Activated CD4-positive, CD25-positive, alpha-beta regulatory T cell (primary cell): ENCODE data around the gene KRT8.
A peak's percentile ranks its signal among the peaks of the same experiment; 100 is the strongest.
"Not testable (repeated sequence)": the region's sequence is repeated elsewhere in the genome, so short reads cannot be mapped to it uniquely, and the experiment has no call there.

ENCODE experiments used
- DNase-seq, 4 experiments: peaks; one replicate each; lab custom pipeline; 2025; lab: John Stamatoyannopoulos, UW

Gene KRT8

GRCh38 chr12:52874573-52875435 is 30.1 kb downstream of the KRT8 start:
- no peak for DNase-seq

- peak in 3 of 4 experiments; percentile 12 to 15 (median 12) for DNase-seq
Measured at GRCh38 chr12:52873832-52874572, 30.9 kb downstream of the KRT8 start.

- no peak for DNase-seq
Measured at GRCh38 chr12:52873513-52873831, 31.4 kb downstream of the KRT8 start.

GRCh38 chr12:52872644-52873389 is 32.1 kb downstream of the KRT8 start:
- DNase-seq, result no peak

- no peak for DNase-seq
Measured at GRCh38 chr12:52871291-52872039, 33.4 kb downstream of the KRT8 start.

- DNase-seq, result peak; percentile 39 to 54 (median 41)
Measured at GRCh38 chr12:52870361-52871290, 34.2 kb downstream of the KRT8 start.

- no peak for DNase-seq
Measured at GRCh38 chr12:52867642-52868041, 37.2 kb downstream of the KRT8 start.

- no peak for DNase-seq
Measured at GRCh38 chr12:52867152-52867551, 37.7 kb downstream of the KRT8 start.

- no peak for DNase-seq
Measured at GRCh38 chr12:52865090-52865944, 39.6 kb downstream of the KRT8 start.

- DNase-seq, result no peak
Measured at GRCh38 chr12:52862023-52862422, 42.9 kb downstream of the KRT8 start.

- no peak for DNase-seq
Measured at GRCh38 chr12:52861511-52861910, 43.4 kb downstream of the KRT8 start.

- no peak for DNase-seq
Measured at GRCh38 chr12:52860102-52860823, 44.6 kb downstream of the KRT8 start.

- DNase-seq, result no peak
Measured at GRCh38 chr12:52857500-52857899, 47.4 kb downstream of the KRT8 start.

GRCh38 chr12:52856787-52857186 is 48.1 kb downstream of the KRT8 start:
- no peak for DNase-seq

GRCh38 chr12:52856077-52856476 is 48.8 kb downstream of the KRT8 start:
- DNase-seq, result not testable (repeated sequence)

- DNase-seq, result no peak
Measured at GRCh38 chr12:52851787-52852186, 53.1 kb downstream of the KRT8 start.

GRCh38 chr12:52850681-52851080 is 54.2 kb downstream of the KRT8 start:
- no peak for DNase-seq

GRCh38 chr12:52849511-52849910 is 55.4 kb downstream of the KRT8 start:
- DNase-seq, result no peak

GRCh38 chr12:52848661-52849255 is 56.1 kb downstream of the KRT8 start, which contains the start of gene KRT78:
Gene KRT78 (minus strand): TSS chr12:52848994. CDS start chr12:52848930, 64 bp downstream.
- no peak for DNase-seq
